ENCODE measurements around the gene XRN2.

The XRN2 gene

DNA sequence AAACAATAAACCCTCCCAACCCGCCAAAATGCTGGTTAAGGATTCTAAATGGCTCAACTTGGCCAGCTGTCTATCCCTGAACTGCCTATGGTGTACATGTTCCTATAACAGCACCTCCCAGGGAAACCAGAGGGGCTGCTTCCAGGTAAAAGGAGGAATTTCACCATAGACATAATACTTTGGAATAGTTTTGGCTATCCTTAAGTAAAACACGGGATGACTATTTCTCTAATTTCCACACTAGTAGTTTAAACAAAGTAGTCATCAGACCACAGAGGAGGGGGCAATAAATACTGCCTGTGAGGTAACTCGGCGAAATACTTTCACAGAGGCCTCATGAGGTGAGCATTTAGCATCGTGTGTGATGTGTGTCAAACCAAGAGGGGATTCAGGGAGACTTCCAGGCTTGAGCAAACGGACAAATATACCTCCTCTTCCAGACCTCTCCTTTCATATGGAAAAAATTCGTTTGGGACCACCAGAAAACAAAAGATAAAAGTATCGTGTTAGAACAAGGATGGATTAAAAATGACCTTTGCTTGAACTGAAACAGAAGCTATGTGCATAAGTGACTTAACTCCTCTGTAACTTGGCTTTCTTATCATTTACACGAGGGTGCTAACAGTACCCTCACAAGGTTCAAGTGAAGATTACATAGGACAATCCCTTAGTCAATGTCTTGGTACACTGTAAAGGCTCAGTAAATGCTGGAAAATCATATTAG is 1.0 kb upstream of the XRN2 start:
- TF ChIP-seq, protein P1, sequence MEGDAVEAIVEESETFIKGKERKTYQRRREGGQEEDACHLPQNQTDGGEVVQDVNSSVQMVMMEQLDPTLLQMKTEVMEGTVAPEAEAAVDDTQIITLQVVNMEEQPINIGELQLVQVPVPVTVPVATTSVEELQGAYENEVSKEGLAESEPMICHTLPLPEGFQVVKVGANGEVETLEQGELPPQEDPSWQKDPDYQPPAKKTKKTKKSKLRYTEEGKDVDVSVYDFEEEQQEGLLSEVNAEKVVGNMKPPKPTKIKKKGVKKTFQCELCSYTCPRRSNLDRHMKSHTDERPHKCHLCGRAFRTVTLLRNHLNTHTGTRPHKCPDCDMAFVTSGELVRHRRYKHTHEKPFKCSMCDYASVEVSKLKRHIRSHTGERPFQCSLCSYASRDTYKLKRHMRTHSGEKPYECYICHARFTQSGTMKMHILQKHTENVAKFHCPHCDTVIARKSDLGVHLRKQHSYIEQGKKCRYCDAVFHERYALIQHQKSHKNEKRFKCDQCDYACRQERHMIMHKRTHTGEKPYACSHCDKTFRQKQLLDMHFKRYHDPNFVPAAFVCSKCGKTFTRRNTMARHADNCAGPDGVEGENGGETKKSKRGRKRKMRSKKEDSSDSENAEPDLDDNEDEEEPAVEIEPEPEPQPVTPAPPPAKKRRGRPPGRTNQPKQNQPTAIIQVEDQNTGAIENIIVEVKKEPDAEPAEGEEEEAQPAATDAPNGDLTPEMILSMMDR (IDR thresholded peaks at IDR 0.05; ENCODE audit: low read depth, low read length), result no peak
- peak overlapping the region; percentile 92 for H3K4me3 ChIP-seq (ENCODE audit: low read depth, low read length)

DNA sequence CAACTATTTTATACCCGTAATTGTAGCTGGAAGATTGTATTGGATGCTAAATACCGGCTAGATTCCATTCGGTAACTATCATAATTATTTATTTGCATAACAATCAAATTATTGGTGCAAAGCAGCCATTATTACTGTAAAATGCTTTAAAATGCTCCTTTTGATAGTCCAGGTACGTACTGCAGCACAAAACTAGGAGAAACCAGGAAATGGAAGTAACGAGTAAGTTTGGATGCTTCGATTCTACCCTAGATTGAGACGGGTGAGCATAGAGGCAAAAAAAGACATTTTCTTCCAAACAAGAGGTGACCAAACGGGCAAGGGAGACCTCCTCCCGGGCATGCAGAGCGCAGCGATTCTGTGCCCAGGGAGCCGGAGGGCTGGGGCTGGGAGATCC is 469 bp upstream of the XRN2 start:
- TF ChIP-seq, protein P1 (IDR thresholded peaks at IDR 0.05; ENCODE audit: low read depth, low read length), result no peak
- peak overlapping the region; percentile 92 for H3K4me3 ChIP-seq (ENCODE audit: low read depth, low read length)

DNA sequence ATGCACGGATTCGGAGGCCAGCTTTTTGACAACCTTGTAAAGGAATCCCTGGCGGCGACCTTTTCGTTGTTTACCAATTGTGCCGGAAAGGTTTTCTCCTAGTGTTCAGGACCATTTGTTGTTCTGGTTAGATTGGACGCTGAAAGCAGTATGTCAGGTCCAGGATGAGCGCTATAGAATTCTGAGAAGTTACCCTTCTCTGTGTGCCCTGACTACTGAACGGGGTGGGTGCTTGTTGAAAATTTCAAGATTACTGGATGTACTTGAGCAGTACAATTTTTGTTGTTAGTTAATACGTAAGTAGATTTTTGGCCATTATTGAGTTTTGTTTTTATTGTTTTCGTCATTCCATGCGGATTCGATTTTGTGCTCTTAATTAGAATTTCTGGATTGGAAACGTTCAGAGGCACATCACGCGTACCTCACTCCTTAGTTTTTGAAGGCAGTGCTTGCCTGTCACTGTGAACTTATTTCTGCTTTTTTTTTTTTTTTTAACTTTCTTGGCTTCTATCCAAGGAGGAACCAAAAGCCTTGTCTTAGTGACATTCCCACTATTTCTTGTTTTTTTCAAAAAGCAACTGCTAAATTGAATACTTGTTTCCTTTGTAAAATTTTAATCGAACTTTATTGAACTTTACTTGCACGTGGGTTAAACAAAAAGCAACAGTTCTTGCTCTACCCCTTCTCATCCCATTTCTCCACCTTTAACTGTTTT is 898 bp downstream of the XRN2 start:
- H3K4me3 ChIP-seq (ENCODE audit: low read depth, low read length), result peak overlapping the region; percentile 92
- TF ChIP-seq, protein P1 (IDR thresholded peaks at IDR 0.05; ENCODE audit: low read depth, low read length), result no peak

DNA sequence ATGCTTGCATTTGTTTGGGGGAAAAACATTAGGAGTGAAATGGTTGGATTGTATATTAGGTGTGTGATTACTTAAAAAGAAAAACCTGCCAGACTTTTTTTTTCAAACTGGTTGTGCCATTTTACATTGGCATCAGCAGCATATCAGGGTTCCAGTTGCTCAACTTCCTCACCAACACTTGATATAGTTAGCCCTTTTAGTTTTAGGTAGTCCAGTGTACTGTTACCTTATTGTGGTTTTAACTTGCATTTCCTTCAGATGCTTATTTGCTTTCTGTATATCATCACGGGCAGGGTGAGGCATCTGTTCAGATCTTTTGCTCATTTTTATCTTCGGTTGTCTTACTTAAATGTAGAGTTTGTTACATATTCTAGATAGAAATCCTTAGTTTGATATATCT is 5.2 kb downstream of the XRN2 start:
- no peak overlapping the region for H3K4me3 ChIP-seq (ENCODE audit: low read depth, low read length)
- TF ChIP-seq, protein P1 (IDR thresholded peaks at IDR 0.05; ENCODE audit: low read depth, low read length), result no peak

DNA sequence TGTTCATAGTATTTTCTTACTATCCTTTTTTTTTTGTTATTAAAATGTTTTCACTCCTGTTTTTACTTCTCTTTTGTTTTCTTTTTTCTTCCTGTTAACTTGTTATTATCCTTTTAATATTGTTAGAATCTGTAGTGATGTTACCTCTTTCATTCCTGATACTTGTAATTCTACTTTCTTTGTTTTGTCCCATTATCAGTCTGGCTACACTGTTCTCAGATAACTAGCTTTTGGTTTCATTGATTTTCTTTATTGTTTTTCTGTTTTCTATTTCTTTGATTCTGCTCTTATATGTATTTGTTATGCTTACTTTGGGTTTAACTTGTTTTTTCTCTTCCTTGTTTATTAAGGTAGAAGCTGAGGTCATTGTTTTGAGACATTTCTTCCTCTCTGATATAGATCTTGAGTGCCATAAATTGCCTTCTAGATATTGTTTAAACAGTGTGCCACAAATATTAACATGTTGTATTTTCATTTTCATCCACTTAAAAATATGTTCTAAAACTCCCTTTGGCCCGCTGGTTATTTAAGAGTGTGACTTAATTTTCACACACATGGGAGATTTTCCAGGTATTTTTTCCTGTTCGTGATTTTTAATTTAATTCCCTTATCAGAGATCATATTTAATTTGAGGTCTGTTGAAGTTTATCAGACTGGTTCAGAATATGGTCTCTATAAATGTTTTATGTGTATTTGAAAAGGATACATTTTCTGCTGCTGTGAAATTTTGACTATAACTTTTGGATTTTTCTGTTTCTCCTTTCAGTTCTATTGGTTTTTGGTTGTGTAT is 6.7 kb downstream of the XRN2 start:
- TF ChIP-seq, protein P1 (IDR thresholded peaks at IDR 0.05; ENCODE audit: low read depth, low read length), result no peak
- no peak overlapping the region for H3K4me3 ChIP-seq (ENCODE audit: low read depth, low read length)

DNA sequence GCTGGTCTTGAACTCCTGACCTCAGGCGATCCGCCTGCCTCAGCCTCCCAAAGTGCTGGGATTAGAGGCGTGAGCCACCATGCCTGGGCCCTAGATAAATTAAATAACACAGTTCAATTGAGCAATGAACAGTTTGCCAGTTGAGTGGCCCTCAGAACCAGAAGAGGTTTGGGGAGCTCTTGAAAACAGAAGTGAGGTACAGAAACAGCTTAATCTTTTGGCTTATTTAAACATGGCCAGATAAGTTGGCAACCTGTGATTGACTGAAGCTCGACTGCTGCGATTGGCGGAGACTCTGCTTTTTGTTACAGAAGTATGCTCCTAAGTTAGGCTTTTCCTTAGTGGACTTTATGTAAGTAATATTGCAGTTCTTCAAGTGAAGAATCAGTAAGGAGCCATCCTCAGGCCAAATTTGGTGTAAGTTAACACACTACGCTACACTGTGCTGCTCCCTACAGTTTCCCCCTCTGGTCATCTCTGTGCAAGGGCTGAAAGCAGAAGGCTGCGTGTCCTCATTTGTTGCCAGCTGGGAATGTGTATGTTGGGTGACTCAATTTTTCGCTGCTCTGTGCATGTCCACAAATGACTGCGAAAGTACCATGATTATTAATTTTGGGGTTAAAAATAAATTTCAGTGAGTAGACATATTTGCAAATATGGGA is 9.8 kb downstream of the XRN2 start:
- H3K4me3 ChIP-seq (ENCODE audit: low read depth, low read length), result no peak overlapping the region
- TF ChIP-seq, protein P1 (IDR thresholded peaks at IDR 0.05; ENCODE audit: low read depth, low read length), result no peak

All from WI38 (cell line).